Activated CD8-positive, alpha-beta T cell treated with anti-CD3 and anti-CD28 coated beads for 36 hours (primary cell): ENCODE results near the gene NR5A2. TPM values are rescaled to one million over a fixed set of nuclear protein-coding genes. Genes with fewer than 3 reads are reported as not detected.
"Not testable (repeated sequence)": the region's sequence is repeated elsewhere in the genome, so short reads cannot be mapped to it uniquely, and the experiment has no call there.

ENCODE experiments used
- ATAC-seq: fragments of 200-7000 bp; cut with Tn5 transposase; one replicate; pipeline ENCODE4 v1.10.0; 2021; ENCODE audit warnings: mild to moderate bottlenecking, moderate library complexity
- CTCF ChIA-PET: fragments of 350-600 bp; sonication (Branson Sonifier 250); formaldehyde crosslinking; loops from one replicate; lab custom pipeline; 2021; ENCODE audit warnings: antibody characterized with exemption; lab: Charles Lee
- POLR2A ChIA-PET: fragments of 350-600 bp; sonication (Branson Sonifier 250); formaldehyde crosslinking; loops from one replicate; lab custom pipeline; 2021; ENCODE audit warnings: antibody characterized with exemption; lab: Charles Lee
- DNase-seq: peaks from one replicate; pipeline ENCODE4 v3.0.0-alpha.2; 2020
- H3K27ac Mint-ChIP-seq: one replicate; pipeline ENCODE4 v1.8.0; 2021; ENCODE audit warnings: mild to moderate bottlenecking, mixed read lengths
- H3K27me3 Mint-ChIP-seq: one replicate; pipeline ENCODE4 v1.8.0; 2021; ENCODE audit warnings: mixed read lengths
- H3K36me3 Mint-ChIP-seq: one replicate; pipeline ENCODE4 v1.8.0; 2021; ENCODE audit warnings: low read depth, mixed read lengths
- H3K4me1 Mint-ChIP-seq: one replicate; pipeline ENCODE4 v1.8.0; 2021; ENCODE audit warnings: low read depth, mixed read lengths
- H3K4me3 Mint-ChIP-seq: one replicate; pipeline ENCODE4 v1.8.0; 2021; ENCODE audit warnings: mild to moderate bottlenecking, moderate library complexity, mixed read lengths
- H3K9me3 Mint-ChIP-seq: one replicate; pipeline ENCODE4 v1.8.0; 2021; ENCODE audit warnings: mixed read lengths
- CTCF ChIP-seq: fragments of 200-600 bp; IDR thresholded peaks from one replicate; pipeline ENCODE4 v1.8.0; 2022; ENCODE audit warnings: antibody characterized with exemption, mild to moderate bottlenecking
- intact Hi-C: fragments of 100-400 bp; cut with micrococcal nuclease; formaldehyde crosslinking; loops from one replicate; pipeline ENCODE4 v1.10.0; 2022
- total RNA-seq, 2 experiments: library from RNA; stranded (reverse); gene quantifications; one replicate each; pipeline ENCODE4 v1.2.3, GENCODE V29; 2021

NR5A2 gene
- total RNA-seq, 2 experiments from 2014 or later: not detected

- DNase-seq: no peak
- Mint-ChIP-seq H3K9me3 (peaks cover 4% of the 10 kb centered on the region), H3K4me3 (no peak overlapping the region), H3K27me3 (peaks cover 4% of the 10 kb centered on the region), H3K4me1 (no peaks in the 10 kb centered on the region), H3K36me3 (no peaks in the 10 kb centered on the region), H3K27ac (no peak overlapping the region)
- no peak for TF ChIP-seq CTCF
- ChIA-PET POLR2A (no interaction called here), CTCF (no interaction called here)
- ATAC-seq: no peak
- intact Hi-C loops: no loop called here
Measured at GRCh38 chr1:200181861-200182260, 154.4 kb downstream of the NR5A2 start.

GRCh38 chr1:200182701-200183100 is 155.2 kb downstream of the NR5A2 start:
- Mint-ChIP-seq H3K27ac (no peak overlapping the region), H3K4me1 (no peaks in the 10 kb centered on the region), H3K4me3 (no peak overlapping the region), H3K36me3 (no peaks in the 10 kb centered on the region), H3K27me3 (peaks cover 8% of the 10 kb centered on the region), H3K9me3 (peaks cover 4% of the 10 kb centered on the region)
- POLR2A ChIA-PET: no interaction called here
- CTCF ChIA-PET: interaction anchor here (1.3 to 1.8 kb wide), 2 partner anchors 21 to 29 kb away, joined by 3 to 4 read pairs; no protein-coding TSS in a partner anchor
- intact Hi-C loops: no loop called here
- DNase-seq: no peak
- no peak for ATAC-seq
- no peak for TF ChIP-seq CTCF

- no peak overlapping the region for H3K27ac Mint-ChIP-seq
- no peaks in the 10 kb centered on the region for H3K4me1 Mint-ChIP-seq
- peaks cover 8% of the 10 kb centered on the region for H3K27me3 Mint-ChIP-seq
- peaks cover 4% of the 10 kb centered on the region for H3K9me3 Mint-ChIP-seq
- DNase-seq (no peak), ATAC-seq (no peak)
- ChIA-PET CTCF (interaction anchor here (1.8 kb wide), 1 partner anchor 28 kb away, joined by 4 read pairs; no protein-coding TSS in a partner anchor), POLR2A (interaction anchor here (1.0 to 1.3 kb wide), 2 partner anchors 42 to 152 kb away, joined by 3 read pairs; no protein-coding TSS in a partner anchor)
- intact Hi-C loops: no loop called here
- TF ChIP-seq CTCF: no peak
- H3K36me3 Mint-ChIP-seq: no peaks in the 10 kb centered on the region
- no peak overlapping the region for H3K4me3 Mint-ChIP-seq
Measured at GRCh38 chr1:200183637-200184036, 156.1 kb downstream of the NR5A2 start.

- Mint-ChIP-seq H3K36me3 (no peaks in the 10 kb centered on the region), H3K4me1 (no peaks in the 10 kb centered on the region)
- CTCF ChIA-PET: interaction anchor here (1.8 kb wide), 1 partner anchor 28 kb away, joined by 4 read pairs; no protein-coding TSS in a partner anchor
Measured at GRCh38 chr1:200184196-200184595, 156.7 kb downstream of the NR5A2 start.

GRCh38 chr1:200185191-200185590 is 157.7 kb downstream of the NR5A2 start:
- H3K27me3 Mint-ChIP-seq, ATAC-seq, DNase-seq, H3K4me3 Mint-ChIP-seq, CTCF ChIA-PET, H3K9me3 Mint-ChIP-seq, H3K36me3 Mint-ChIP-seq, intact Hi-C loops, H3K4me1 Mint-ChIP-seq, POLR2A ChIA-PET, H3K27ac Mint-ChIP-seq: not testable (repeated sequence)

More at GRCh38 chr1:200184196-200184595, 156.7 kb downstream of the NR5A2 start:
- Mint-ChIP-seq H3K9me3 (peaks cover 4% of the 10 kb centered on the region), H3K27me3 (peaks cover 8% of the 10 kb centered on the region), H3K4me3 (no peak overlapping the region), H3K27ac (no peak overlapping the region)
- intact Hi-C loops: no loop called here
- DNase-seq (no peak), ATAC-seq (no peak)
- TF ChIP-seq CTCF: no peak
- POLR2A ChIA-PET: interaction anchor here (1.0 to 1.3 kb wide), 2 partner anchors 42 to 152 kb away, joined by 3 read pairs; no protein-coding TSS in a partner anchor

GRCh38 chr1:200187332-200187731 is 159.8 kb downstream of the NR5A2 start:
- H3K4me3 Mint-ChIP-seq, H3K27me3 Mint-ChIP-seq, intact Hi-C loops, POLR2A ChIA-PET, H3K4me1 Mint-ChIP-seq, H3K36me3 Mint-ChIP-seq, H3K9me3 Mint-ChIP-seq, CTCF ChIA-PET, ATAC-seq, H3K27ac Mint-ChIP-seq, DNase-seq: not testable (repeated sequence)
